Limb (tissue), 2 donors: ENCODE data around the gene LANCL1.
A peak's percentile ranks its signal among the peaks of the same experiment; 100 is the strongest.

ENCODE experiments used
- DNase-seq, 2 donors: peaks; one replicate each; pipeline ENCODE4 v3.0.0-alpha.2; 2016; ENCODE audit errors: extremely low spot score in 2 of 2

Gene LANCL1

GRCh38 chr2:210476194-210477128 is at the start of gene LANCL1:
Gene LANCL1, minus strand, starts transcription at chr2:210476759. Its CDS starts 363 bp downstream, at chr2:210476396.
- DNase-seq: peak; percentile 89 to 92

- no peak for DNase-seq
These were observed 48.0 kb upstream of the LANCL1 start for GRCh38 chr2:210524533-210524932.

GRCh38 chr2:210523650-210524289 is 47.2 kb upstream of the LANCL1 start:
- DNase-seq: no peak

- DNase-seq: no peak
These were observed 45.8 kb upstream of the LANCL1 start for GRCh38 chr2:210522399-210522798.

GRCh38 chr2:210519594-210519993 is 43.0 kb upstream of the LANCL1 start:
- DNase-seq: no peak

GRCh38 chr2:210517264-210517663 is 40.7 kb upstream of the LANCL1 start:
- DNase-seq: no peak

- no peak for DNase-seq
These were observed 39.4 kb upstream of the LANCL1 start for GRCh38 chr2:210515911-210516310.

- DNase-seq: peak in 1 of 2 donors; percentile 24
These were observed 27.2 kb upstream of the LANCL1 start for GRCh38 chr2:210503725-210504191.

GRCh38 chr2:210503001-210503623 is 26.6 kb upstream of the LANCL1 start:
- peak; percentile 55 to 56 for DNase-seq

- no peak for DNase-seq
These were observed 20.0 kb upstream of the LANCL1 start for GRCh38 chr2:210496512-210496911.

- no peak for DNase-seq
These were observed 17.0 kb upstream of the LANCL1 start for GRCh38 chr2:210493528-210493927.

GRCh38 chr2:210481601-210482175 is 5.1 kb upstream of the LANCL1 start:
- no peak for DNase-seq

GRCh38 chr2:210480764-210481163 is 4.2 kb upstream of the LANCL1 start:
- DNase-seq: no peak

GRCh38 chr2:210480079-210480478 is 3.5 kb upstream of the LANCL1 start:
- no peak for DNase-seq

- DNase-seq: no peak
These were observed 2.1 kb upstream of the LANCL1 start for GRCh38 chr2:210478661-210479060.

- DNase-seq: no peak
These were observed 937 bp upstream of the LANCL1 start for GRCh38 chr2:210477496-210477895.

GRCh38 chr2:210475706-210476105 is 853 bp downstream of the LANCL1 start:
- no peak for DNase-seq

GRCh38 chr2:210474776-210475175 is 1.8 kb downstream of the LANCL1 start:
- no peak for DNase-seq

- no peak for DNase-seq
These were observed 15.2 kb downstream of the LANCL1 start for GRCh38 chr2:210461401-210461800.

GRCh38 chr2:210460322-210461227 is 16.0 kb downstream of the LANCL1 start:
- no peak for DNase-seq

- no peak for DNase-seq
These were observed 16.7 kb downstream of the LANCL1 start for GRCh38 chr2:210459880-210460279.
